Loucy (cell line): Measurements from ENCODE around the gene LRRC45.

Experiments
- EZH2phosphoT487 ChIP-seq: fragments of 200-600 bp; IDR thresholded peaks from 2 replicates; pipeline ENCODE4 v1.6.1; 2018; ENCODE audit warnings: antibody characterized with exemption, mild to moderate bottlenecking, moderate library complexity, borderline replicate concordance
- TF ChIP-seq, protein P1 (sequence below): fragments of 200-600 bp; sonication (generic); conservative IDR thresholded peaks from 2 replicates; pipeline ENCODE4 v1.5.1; 2014; ENCODE audit warnings: mild to moderate bottlenecking, antibody characterized with exemption, low read length

GRCh38 chr17:82012261-82012639, 10.9 kb upstream of the LRRC45 start:
- TF ChIP-seq, protein P1, sequence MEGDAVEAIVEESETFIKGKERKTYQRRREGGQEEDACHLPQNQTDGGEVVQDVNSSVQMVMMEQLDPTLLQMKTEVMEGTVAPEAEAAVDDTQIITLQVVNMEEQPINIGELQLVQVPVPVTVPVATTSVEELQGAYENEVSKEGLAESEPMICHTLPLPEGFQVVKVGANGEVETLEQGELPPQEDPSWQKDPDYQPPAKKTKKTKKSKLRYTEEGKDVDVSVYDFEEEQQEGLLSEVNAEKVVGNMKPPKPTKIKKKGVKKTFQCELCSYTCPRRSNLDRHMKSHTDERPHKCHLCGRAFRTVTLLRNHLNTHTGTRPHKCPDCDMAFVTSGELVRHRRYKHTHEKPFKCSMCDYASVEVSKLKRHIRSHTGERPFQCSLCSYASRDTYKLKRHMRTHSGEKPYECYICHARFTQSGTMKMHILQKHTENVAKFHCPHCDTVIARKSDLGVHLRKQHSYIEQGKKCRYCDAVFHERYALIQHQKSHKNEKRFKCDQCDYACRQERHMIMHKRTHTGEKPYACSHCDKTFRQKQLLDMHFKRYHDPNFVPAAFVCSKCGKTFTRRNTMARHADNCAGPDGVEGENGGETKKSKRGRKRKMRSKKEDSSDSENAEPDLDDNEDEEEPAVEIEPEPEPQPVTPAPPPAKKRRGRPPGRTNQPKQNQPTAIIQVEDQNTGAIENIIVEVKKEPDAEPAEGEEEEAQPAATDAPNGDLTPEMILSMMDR: no peak
- TF ChIP-seq EZH2phosphoT487: no peak
